H1 (cell line): ENCODE results near the gene DNAJB14. TPM values are rescaled to one million over a fixed set of nuclear protein-coding genes. Genes with fewer than 3 reads are reported as not detected.

Experiments used
- CTCF ChIA-PET: fragments of 300-600 bp; sonication (Branson Sonifier 250); formaldehyde crosslinking; loops from one replicate; lab custom pipeline; 2021; ENCODE audit not compliant: partially characterized antibody; lab: Charles Lee
- POLR2A ChIA-PET: fragments of 300-600 bp; sonication (Branson Sonifier 250); formaldehyde crosslinking; loops from one replicate; lab custom pipeline; 2021; ENCODE audit warnings: inconsistent platforms; ENCODE audit not compliant: partially characterized antibody; lab: Charles Lee
- DNase-seq, 2 experiments: peaks; one replicate each; pipeline versions ENCODE4 v3.0.0 to v3.0.0-alpha.2; 2010 to 2022; ENCODE audit warnings: low spot score in 2 of 2, low read depth in 1 of 2, mixed read lengths in 1 of 2
- FAIRE-seq: peaks from 2 replicates; lab custom pipeline; 2011; peaks lifted over from hg19 to GRCh38; lab: Jason Lieb, UNC
- H2AFZ ChIP-seq: 2 replicates; pipeline ENCODE4 v1.8.1; 2012; ENCODE audit warnings: low read length, inconsistent platforms
- H2AK5ac ChIP-seq: 2 replicates; pipeline ENCODE4 v1.6.1; 2013; ENCODE audit warnings: low read depth, low read length
- H2BK120ac ChIP-seq: replicated peaks from 2 replicates; pipeline ENCODE3; 2013; ENCODE audit warnings: low read depth, low read length, inconsistent platforms
- H2BK12ac ChIP-seq: 2 replicates; pipeline ENCODE4 v1.6.1; 2013; ENCODE audit warnings: low read depth, low read length
- H2BK15ac ChIP-seq: 2 replicates; pipeline ENCODE4 v1.6.1; 2013; ENCODE audit warnings: low read length
- H2BK20ac ChIP-seq: 2 replicates; pipeline ENCODE4 v1.6.1; 2013; ENCODE audit warnings: low read length
- H2BK5ac ChIP-seq: 2 replicates; pipeline ENCODE4 v1.6.1; 2013; ENCODE audit warnings: low read depth, low read length
- H3K14ac ChIP-seq: 2 replicates; pipeline ENCODE4 v1.6.1; 2013; ENCODE audit warnings: inconsistent platforms; ENCODE audit not compliant: insufficient read length
- H3K18ac ChIP-seq: 2 replicates; pipeline ENCODE4 v1.6.1; 2013; ENCODE audit warnings: low read length; ENCODE audit errors: extremely low read depth
- H3K23ac ChIP-seq: 2 replicates; pipeline ENCODE4 v1.6.1; 2013; ENCODE audit warnings: inconsistent platforms; ENCODE audit not compliant: insufficient read length
- H3K23me2 ChIP-seq: 2 replicates; pipeline ENCODE4 v1.6.1; 2013; ENCODE audit warnings: low read depth, low read length
- H3K27ac ChIP-seq: 2 replicates; pipeline ENCODE4 v1.6.1; 2011; ENCODE audit warnings: low read depth, low read length, inconsistent platforms
- H3K27me3 ChIP-seq, 4 experiments: replicated peaks in 1 of 4; 1 replicate in 1 of 4; 2 replicates in 3 of 4; pipeline versions ENCODE4 v1.6.1 to v1.8.1; 2011 to 2013; ENCODE audit warnings: low read length in 3 of 4, mild to moderate bottlenecking in 3 of 4, inconsistent platforms in 2 of 4, mixed read lengths in 2 of 4, moderate library complexity in 1 of 4; ENCODE audit not compliant: control insufficient read depth in 3 of 4, insufficient read depth in 3 of 4; ENCODE audit errors: extremely low read depth in 1 of 4
- H3K36me3 ChIP-seq, 4 experiments: 2 replicates each; pipeline versions ENCODE4 v1.6.1 to v1.8.1; 2011 to 2013; ENCODE audit warnings: mild to moderate bottlenecking in 4 of 4, low read length in 3 of 4, moderate library complexity in 2 of 4, control low read depth in 1 of 4, inconsistent platforms in 1 of 4; ENCODE audit not compliant: insufficient read depth in 4 of 4, control insufficient read depth in 2 of 4
- H3K4ac ChIP-seq: replicated peaks from 2 replicates; pipeline ENCODE3; 2013; ENCODE audit warnings: low read length, low read depth, mixed read lengths, inconsistent platforms; ENCODE audit not compliant: insufficient read length
- H3K4me1 ChIP-seq, 4 experiments: replicated peaks in 1 of 4; 1 replicate in 1 of 4; 2 replicates in 3 of 4; pipeline versions ENCODE4 v1.6.1 to v1.8.1; 2011 to 2013; ENCODE audit warnings: low read length in 3 of 4, inconsistent platforms in 2 of 4, mixed read lengths in 1 of 4; ENCODE audit not compliant: insufficient read depth in 4 of 4, control insufficient read depth in 3 of 4
- H3K4me2 ChIP-seq, 2 experiments: 2 replicates each; pipeline versions ENCODE4 v1.6.1 to v1.8.1; 2011 to 2013; ENCODE audit warnings: low read depth in 2 of 2, low read length in 2 of 2, control low read depth in 1 of 2, inconsistent platforms in 1 of 2, mild to moderate bottlenecking in 1 of 2; ENCODE audit not compliant: insufficient read depth in 1 of 2
- H3K4me3 ChIP-seq, 4 experiments: fragments of 200-600, 300-600 bp in 1 of 4; sonication (generic), shearing (Covaris generic), sonication (Bioruptor Twin) in 1 of 4; 2 replicates each; pipeline versions ENCODE4 v1.5.1 to v1.8.1; 2011 to 2016; ENCODE audit warnings: low read length in 4 of 4, low read depth in 3 of 4, control low read depth in 2 of 4, inconsistent platforms in 2 of 4, mild to moderate bottlenecking in 2 of 4, mixed read lengths in 1 of 4, moderate library complexity in 1 of 4; ENCODE audit not compliant: insufficient read depth in 2 of 4; ENCODE audit errors: extremely low read depth in 1 of 4
- H3K56ac ChIP-seq: replicated peaks from 2 replicates; pipeline ENCODE3; 2013; ENCODE audit warnings: low read depth, mild to moderate bottlenecking, mixed read lengths, low read length, inconsistent platforms; ENCODE audit not compliant: insufficient read length
- H3K79me1 ChIP-seq: 2 replicates; pipeline ENCODE4 v1.6.1; 2013; ENCODE audit warnings: low read depth, low read length, control low read depth
- H3K79me2 ChIP-seq, 2 experiments: 2 replicates each; pipeline versions ENCODE4 v1.6.1 to v1.8.1; 2012 to 2013; ENCODE audit warnings: low read length in 2 of 2, mild to moderate bottlenecking in 2 of 2, inconsistent platforms in 1 of 2; ENCODE audit not compliant: insufficient read depth in 2 of 2, control insufficient read depth in 1 of 2
- H3K9ac ChIP-seq, 4 experiments: replicated peaks in 1 of 4; 1 replicate in 1 of 4; 2 replicates in 3 of 4; pipeline versions ENCODE4 v1.6.1 to v1.8.1; 2011 to 2013; ENCODE audit warnings: low read depth in 3 of 4, low read length in 3 of 4, control low read depth in 2 of 4, mild to moderate bottlenecking in 2 of 4, moderate library complexity in 2 of 4, inconsistent platforms in 1 of 4; ENCODE audit errors: extremely low read depth in 1 of 4
- H3K9me3 ChIP-seq, 2 experiments: 2 replicates each; pipeline versions ENCODE4 v1.6.1 to v1.8.1; 2012 to 2013; ENCODE audit warnings: mild to moderate bottlenecking in 2 of 2, moderate library complexity in 2 of 2, control low read depth in 1 of 2, inconsistent platforms in 1 of 2, low read depth in 1 of 2, low read length in 1 of 2, mixed read lengths in 1 of 2; ENCODE audit not compliant: insufficient read depth in 2 of 2
- H4K20me1 ChIP-seq, 2 experiments: replicated peaks in 1 of 2; 2 replicates each; pipeline versions ENCODE3 to v1.8.1; 2011 to 2013; ENCODE audit warnings: inconsistent platforms in 2 of 2, low read length in 2 of 2, mild to moderate bottlenecking in 1 of 2; ENCODE audit not compliant: insufficient read depth in 2 of 2, control insufficient read depth in 1 of 2
- H4K5ac ChIP-seq: 2 replicates; pipeline ENCODE4 v1.6.1; 2013; ENCODE audit warnings: low read length, low read depth, mixed read lengths, inconsistent platforms; ENCODE audit not compliant: insufficient read length
- H4K8ac ChIP-seq: 2 replicates; pipeline ENCODE4 v1.8.0; 2013; ENCODE audit warnings: mild to moderate bottlenecking, moderate library complexity, low read length, inconsistent platforms; ENCODE audit not compliant: insufficient read depth; ENCODE audit errors: extremely low read depth
- H4K91ac ChIP-seq: replicated peaks from 2 replicates; pipeline ENCODE3; 2013; ENCODE audit warnings: low read length, mixed read lengths, inconsistent platforms; ENCODE audit not compliant: insufficient read length
- CREB1 ChIP-seq: IDR thresholded peaks from 2 replicates; pipeline ENCODE4 v1.6.1; 2012; ENCODE audit warnings: inconsistent platforms
- GABPA ChIP-seq: IDR thresholded peaks from 2 replicates; pipeline ENCODE4 v1.6.1; 2011; ENCODE audit warnings: mild to moderate bottlenecking, low read length, moderate library complexity, borderline replicate concordance; ENCODE audit not compliant: insufficient read depth
- HDAC2 ChIP-seq, 2 experiments: fragments of 300-600 bp in 1 of 2; sonication (generic) in 1 of 2; IDR thresholded peaks; 2 replicates each; pipeline ENCODE4 v1.6.1; 2011 to 2012; ENCODE audit warnings: low read depth in 2 of 2, low read length in 2 of 2, mild to moderate bottlenecking in 2 of 2, moderate library complexity in 2 of 2, borderline replicate concordance in 1 of 2, inconsistent platforms in 1 of 2
- NRF1 ChIP-seq: IDR thresholded peaks from 2 replicates; pipeline ENCODE4 v1.6.1; 2011; ENCODE audit warnings: mild to moderate bottlenecking, low read depth, low read length, improper control_type of control experiment
- PHF8 ChIP-seq: fragments of 200-600 bp; sonication (generic); conservative IDR thresholded peaks from 2 replicates; pipeline ENCODE4 v1.7.1; 2012; ENCODE audit warnings: low read depth, mild to moderate bottlenecking, inconsistent platforms, low read length, moderate library complexity
- POU5F1 ChIP-seq: IDR thresholded peaks from 2 replicates; pipeline ENCODE4 v1.6.1; 2011; ENCODE audit warnings: low read depth, mild to moderate bottlenecking, low read length, moderate library complexity
- SP4 ChIP-seq: IDR thresholded peaks from 2 replicates; pipeline ENCODE4 v1.6.1; 2012; ENCODE audit warnings: low read length, inconsistent platforms
- TAF1 ChIP-seq: IDR thresholded peaks from 2 replicates; pipeline ENCODE4 v1.6.1; 2011; ENCODE audit warnings: mild to moderate bottlenecking, low read depth, low read length
- WGBS, 2 experiments: shearing (Covaris generic) in 1 of 2; methylation state at CpG; one replicate each; pipeline versions ENCODE4 v1.1.6 to v1.1.7; 2013 to 2015; ENCODE audit warnings: low lambda C conversion rate in 2 of 2, mixed read lengths in 2 of 2, inconsistent platforms in 1 of 2, low coverage in 1 of 2, missing lambda C conversion rate in 1 of 2; ENCODE audit not compliant: insufficient replicate concordance in 2 of 2, insufficient coverage in 1 of 2, insufficient read length in 1 of 2; ENCODE audit errors: extremely low coverage in 1 of 2, missing lambda C conversion rate in 1 of 2; 5-methylcytosine and 5-hydroxymethylcytosine counted together
- polyA plus RNA-seq, 7 experiments: library from polyadenylated mRNA; depleted of rRNA in 3 of 7; stranded (reverse) in 5 of 7; unstranded in 2 of 7; fragments of >200 nt in 5 of 7; fragments of 200-250 nt in 2 of 7; gene quantifications; 1 replicate in 5 of 7; 2 replicates in 1 of 7; 4 replicates in 1 of 7; pipeline versions ENCODE4 v1.2.1 to v1.2.3, GENCODE V29; 2011 to 2013; ENCODE audit warnings: missing spikeins in 2 of 7, mixed read lengths in 2 of 7
- total RNA-seq: library from RNA; stranded (reverse); fragmentation: NEBNext Ultra II Directional; extraction: Animal tissue kit (Norgen Biotek cat#: 25700); gene quantifications from 2 replicates; pipeline ENCODE4 v1.2.1, GENCODE V29; 2021
- TF ChIP-seq, protein P1 (sequence below): IDR thresholded peaks from 2 replicates; pipeline ENCODE4 v1.6.1; 2011; ENCODE audit warnings: low read depth, mild to moderate bottlenecking, low read length; ENCODE audit not compliant: insufficient read depth

Gene DNAJB14
- total and polyA plus RNA-seq, 2 of the 8 experiments (the other 6 are each of a cell fraction or from before 2014, with no cell fraction given) = 3.4 to 35.4 TPM

DNA sequence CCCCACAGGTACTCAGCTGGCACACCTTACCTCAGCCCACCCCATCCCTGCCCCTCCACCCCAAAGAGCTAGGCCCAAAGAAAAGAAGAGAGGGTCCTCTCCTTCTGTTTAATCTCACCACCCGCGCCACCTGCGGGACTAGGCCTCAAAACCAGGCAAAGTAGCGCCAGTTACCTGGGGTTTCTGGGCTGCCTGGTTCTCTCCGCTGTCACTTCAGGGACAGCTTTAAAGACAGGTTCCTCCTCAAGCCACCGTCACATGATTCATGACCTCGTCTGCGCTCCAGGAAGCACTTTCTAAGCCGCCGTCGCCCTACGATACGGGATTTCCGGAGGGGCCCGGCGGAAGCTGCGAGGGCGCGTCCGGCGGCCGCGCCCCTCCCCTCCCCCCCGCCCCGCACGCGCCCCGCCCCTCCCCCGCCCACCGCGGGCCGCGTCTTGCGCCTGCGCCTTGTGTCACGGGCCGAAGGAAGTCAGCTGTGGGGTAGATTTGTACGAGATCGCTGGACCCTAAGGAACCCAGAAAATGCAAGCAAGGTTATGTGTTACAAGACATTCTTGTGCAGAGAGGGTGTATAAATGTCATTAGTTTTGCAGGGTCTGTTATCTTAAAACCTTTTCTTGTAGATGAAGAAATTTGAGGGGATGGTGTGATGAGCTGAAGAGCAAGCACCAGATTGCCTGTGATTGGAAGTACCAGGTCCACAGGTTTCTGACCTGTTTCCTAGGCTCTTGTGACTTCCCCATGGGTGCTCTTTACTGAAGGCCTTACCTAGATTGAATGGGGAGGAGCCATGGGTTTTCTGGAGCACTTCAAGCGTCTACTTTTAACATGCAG is 52.0 kb downstream of the DNAJB14 start, which contains the start of gene LAMTOR3:
Gene LAMTOR3 (minus strand): TSS at position 267 of the 837 bp plus-strand sequence. CDS start 464 bp downstream, outside the sequence.
- CTCF ChIA-PET = no interaction called here
- Histone ChIP-seq H2BK15ac (no peak within 1 kb of the TSS), H4K5ac (peak within 1 kb of the TSS; percentile 77), H3K36me3 (no peaks in the 10 kb centered on the region; a peak in 1 of 8 replicates), H3K14ac (no peak within 1 kb of the TSS), H3K23me2 (peaks cover 4% of the 10 kb centered on the region; the same call in 1 of the 2 replicates), H2AK5ac (no peak within 1 kb of the TSS), H3K4me2 (peak within 1 kb of the TSS; percentile 80 to 86), H3K9me3 (no peaks in the 10 kb centered on the region), H4K20me1 (no peaks in the 10 kb centered on the region), H2BK12ac (no peak within 1 kb of the TSS), H3K27ac (peak within 1 kb of the TSS; percentile 63), H3K18ac (peak within 1 kb of the TSS; percentile 51; the same call in 1 of the 2 replicates), H2BK20ac (no peak within 1 kb of the TSS), H3K79me1 (no peaks in the 10 kb centered on the region), H3K23ac (no peak within 1 kb of the TSS), H4K8ac (peak within 1 kb of the TSS; percentile 69), H3K4ac (no peak within 1 kb of the TSS), H3K9ac (peak within 1 kb of the TSS; percentile 31 to 76 (median 66)), H3K4me1 (peaks cover 0 to 3% (median 0%) of the 10 kb centered on the region in 4 experiments; a peak in 1 of 7 replicates), H3K79me2 (peaks cover 4 to 26% of the 10 kb centered on the region in 2 experiments; a peak in 3 of 4 replicates), H2AFZ (peak within 1 kb of the TSS; percentile 100), H3K4me3 (peak within 1 kb of the TSS; percentile 84 to 99 (median 90)), H2BK5ac (no peak within 1 kb of the TSS), H2BK120ac (no peak within 1 kb of the TSS), H3K27me3 (no peaks in the 10 kb centered on the region), H3K56ac (no peak within 1 kb of the TSS), H4K91ac (no peak within 1 kb of the TSS)
- WGBS, 2 experiments = 8% methylated on average over 15 of the region's 40 CpGs; no CpG with 5 or more reads in 1 of the 2 experiments
- DNase-seq (peak; percentile 61 to 70), FAIRE-seq (no peak)
- POLR2A ChIA-PET = interaction anchor here (1.4 to 6.6 kb wide), 3 partner anchors 46 to 56 kb away, joined by 3 to 83 read pairs (median 8); partner anchors contain the start of genes DNAJB14 and H2AZ1
- TF ChIP-seq SP4 (peak; percentile 78; the same call in 1 of the 2 replicates), GABPA (peak; percentile 82; the same call in 1 of the 2 replicates), NRF1 (peak; percentile 55), POU5F1 (no peak), TAF1 (0 out of 2 replicates have a peak, but pooled peaks have one; percentile 45), HDAC2 (IDR thresholded peaks at IDR 0.05; ENCODE audit: borderline replicate concordance in 1 of 2, low read depth in 2 of 2, low read length in 2 of 2) (peak in 1 of 2 experiments; percentile 77; a peak in 2 of 4 replicates), CREB1 (peak; percentile 90), PHF8 (0 out of 2 replicates have a peak, but pooled peaks have one; percentile 52)
- TF ChIP-seq, protein P1, sequence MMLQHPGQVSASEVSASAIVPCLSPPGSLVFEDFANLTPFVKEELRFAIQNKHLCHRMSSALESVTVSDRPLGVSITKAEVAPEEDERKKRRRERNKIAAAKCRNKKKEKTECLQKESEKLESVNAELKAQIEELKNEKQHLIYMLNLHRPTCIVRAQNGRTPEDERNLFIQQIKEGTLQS = 0 out of 2 replicates have a peak, but pooled peaks have one; percentile 47
